PC-3 (cell line): Measurements from ENCODE around the gene GNB3.

Experiments used
- EZH2phosphoT487 ChIP-seq: fragments of 300-600 bp; sonication (generic); IDR thresholded peaks from 2 replicates; pipeline ENCODE4 v1.6.1; 2018; ENCODE audit warnings: mild to moderate bottlenecking, antibody characterized with exemption, low read length, borderline replicate concordance
- TF ChIP-seq, protein P1 (sequence below): fragments of 300-600 bp; sonication (generic); conservative IDR thresholded peaks from 2 replicates; pipeline ENCODE4 v1.5.1; 2017; ENCODE audit warnings: antibody characterized with exemption, low read depth, mild to moderate bottlenecking, low read length

DNA sequence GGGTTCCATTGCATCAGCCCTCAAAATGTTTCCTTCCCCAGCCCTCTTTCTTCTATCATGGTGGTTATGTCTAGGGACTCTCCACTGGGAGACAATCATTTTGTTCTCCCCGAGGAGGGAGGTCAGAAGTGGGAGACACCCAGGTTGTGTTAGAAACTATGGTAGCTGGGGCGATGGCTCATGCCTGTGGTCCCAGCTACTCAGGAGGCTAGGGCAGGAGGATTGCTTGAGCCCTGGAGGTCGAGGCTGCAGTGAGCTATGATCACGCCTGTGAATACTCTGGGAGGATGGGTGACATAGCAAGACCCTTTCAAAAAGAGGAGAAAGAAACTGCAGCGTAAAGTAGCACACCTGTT is 50.9 kb downstream of the GNB3 start:
- TF ChIP-seq, protein P1, sequence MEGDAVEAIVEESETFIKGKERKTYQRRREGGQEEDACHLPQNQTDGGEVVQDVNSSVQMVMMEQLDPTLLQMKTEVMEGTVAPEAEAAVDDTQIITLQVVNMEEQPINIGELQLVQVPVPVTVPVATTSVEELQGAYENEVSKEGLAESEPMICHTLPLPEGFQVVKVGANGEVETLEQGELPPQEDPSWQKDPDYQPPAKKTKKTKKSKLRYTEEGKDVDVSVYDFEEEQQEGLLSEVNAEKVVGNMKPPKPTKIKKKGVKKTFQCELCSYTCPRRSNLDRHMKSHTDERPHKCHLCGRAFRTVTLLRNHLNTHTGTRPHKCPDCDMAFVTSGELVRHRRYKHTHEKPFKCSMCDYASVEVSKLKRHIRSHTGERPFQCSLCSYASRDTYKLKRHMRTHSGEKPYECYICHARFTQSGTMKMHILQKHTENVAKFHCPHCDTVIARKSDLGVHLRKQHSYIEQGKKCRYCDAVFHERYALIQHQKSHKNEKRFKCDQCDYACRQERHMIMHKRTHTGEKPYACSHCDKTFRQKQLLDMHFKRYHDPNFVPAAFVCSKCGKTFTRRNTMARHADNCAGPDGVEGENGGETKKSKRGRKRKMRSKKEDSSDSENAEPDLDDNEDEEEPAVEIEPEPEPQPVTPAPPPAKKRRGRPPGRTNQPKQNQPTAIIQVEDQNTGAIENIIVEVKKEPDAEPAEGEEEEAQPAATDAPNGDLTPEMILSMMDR, result no peak
- no peak for TF ChIP-seq EZH2phosphoT487
